Tibial nerve (tissue), 4 donors: ENCODE results near the gene CDH12.

ENCODE experiments used
- CTCF ChIP-seq, 5 experiments: fragments of 200-600 bp in 3 of 5; fragments of 450-650 bp in 2 of 5; sonication (generic) in 3 of 5; IDR thresholded peaks; one replicate each; pipeline ENCODE4 v1.5.1; 2016 to 2019; ENCODE audit warnings: antibody characterized with exemption in 5 of 5, mild to moderate bottlenecking in 3 of 5, moderate library complexity in 2 of 5
- EP300 ChIP-seq, 2 donors: sonication (generic); formaldehyde crosslinking; IDR thresholded peaks; one replicate each; pipeline ENCODE4 v1.6.1; 2017; ENCODE audit warnings: antibody characterized with exemption in 2 of 2, mild to moderate bottlenecking in 1 of 2
- POLR2A ChIP-seq, 2 donors: fragments of 450-650 bp; IDR thresholded peaks; one replicate each; pipeline ENCODE4 v1.6.1; 2017; ENCODE audit warnings: antibody characterized with exemption in 2 of 2, mild to moderate bottlenecking in 2 of 2, moderate library complexity in 2 of 2

- TF ChIP-seq POLR2A (IDR thresholded peaks at IDR 0.05) = no peak
- TF ChIP-seq CTCF (IDR thresholded peaks at IDR 0.05) = no peak
- TF ChIP-seq EP300 (IDR thresholded peaks at IDR 0.05) = no peak
These were observed 1045.2 kb downstream of the CDH12 start for GRCh38 chr5:21807953-21808352.
